Adrenal gland (tissue), 5 donors: Measurements from ENCODE around the gene XDH.

Source experiments
- POLR2A ChIP-seq, 2 donors: fragments of 450-650 bp; IDR thresholded peaks; one replicate each; pipeline ENCODE4 v1.6.1; 2017; ENCODE audit warnings: antibody characterized with exemption in 2 of 2, mild to moderate bottlenecking in 2 of 2, moderate library complexity in 1 of 2
- TF ChIP-seq, protein P1 (sequence below), 6 experiments: fragments of 450-650 bp in 4 of 6; fragments of 200-600 bp in 2 of 6; sonication (generic) in 1 of 6; IDR thresholded peaks; 1 replicate in 5 of 6; 2 replicates in 1 of 6; pipeline versions ENCODE4 v1.5.1 to v1.8.0; 2016 to 2021; ENCODE audit warnings: antibody characterized with exemption in 6 of 6, mild to moderate bottlenecking in 2 of 6, moderate library complexity in 1 of 6
- donor health status: DM: no; HTN: no; CAD: no.

DNA sequence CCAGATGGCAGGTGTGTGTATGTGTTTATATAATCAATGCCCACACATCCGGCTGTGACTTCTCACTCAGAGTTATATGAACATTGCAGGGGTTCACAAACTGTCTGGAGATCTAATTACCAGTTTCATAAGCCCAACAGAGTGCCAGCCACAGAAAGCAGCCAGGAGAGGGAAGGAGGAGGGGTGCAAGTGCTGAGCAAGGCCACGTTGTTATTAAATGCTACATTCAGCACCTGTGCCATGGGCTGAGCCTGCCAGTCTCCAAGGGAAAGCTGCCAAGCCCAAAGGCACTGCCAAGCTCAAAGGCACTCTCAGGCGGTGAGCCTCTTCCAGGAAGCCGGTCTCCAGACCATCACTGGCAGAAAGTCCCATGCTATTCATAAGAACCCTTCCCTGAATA, 17.4 kb downstream of the XDH start:
- TF ChIP-seq, protein P1, sequence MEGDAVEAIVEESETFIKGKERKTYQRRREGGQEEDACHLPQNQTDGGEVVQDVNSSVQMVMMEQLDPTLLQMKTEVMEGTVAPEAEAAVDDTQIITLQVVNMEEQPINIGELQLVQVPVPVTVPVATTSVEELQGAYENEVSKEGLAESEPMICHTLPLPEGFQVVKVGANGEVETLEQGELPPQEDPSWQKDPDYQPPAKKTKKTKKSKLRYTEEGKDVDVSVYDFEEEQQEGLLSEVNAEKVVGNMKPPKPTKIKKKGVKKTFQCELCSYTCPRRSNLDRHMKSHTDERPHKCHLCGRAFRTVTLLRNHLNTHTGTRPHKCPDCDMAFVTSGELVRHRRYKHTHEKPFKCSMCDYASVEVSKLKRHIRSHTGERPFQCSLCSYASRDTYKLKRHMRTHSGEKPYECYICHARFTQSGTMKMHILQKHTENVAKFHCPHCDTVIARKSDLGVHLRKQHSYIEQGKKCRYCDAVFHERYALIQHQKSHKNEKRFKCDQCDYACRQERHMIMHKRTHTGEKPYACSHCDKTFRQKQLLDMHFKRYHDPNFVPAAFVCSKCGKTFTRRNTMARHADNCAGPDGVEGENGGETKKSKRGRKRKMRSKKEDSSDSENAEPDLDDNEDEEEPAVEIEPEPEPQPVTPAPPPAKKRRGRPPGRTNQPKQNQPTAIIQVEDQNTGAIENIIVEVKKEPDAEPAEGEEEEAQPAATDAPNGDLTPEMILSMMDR (IDR thresholded peaks at IDR 0.05), result no peak
- no peak for TF ChIP-seq POLR2A (IDR thresholded peaks at IDR 0.05)
